HepG2 (cell line): ENCODE results near the gene LZTS2. TPM values are rescaled to one million over a fixed set of nuclear protein-coding genes. Genes with fewer than 3 reads are reported as not detected.

ENCODE experiments used
- AGO2 ChIP-seq: fragments of 200-400 bp; formaldehyde crosslinking; optimal IDR thresholded peaks from 2 replicates; pipeline ENCODE3; 2017; ENCODE audit warnings: mild to moderate bottlenecking, low read depth, low read length, moderate library complexity
- GABPB1 ChIP-seq: IDR thresholded peaks from 2 replicates; pipeline ENCODE4 v1.6.1; 2016; ENCODE audit warnings: mild to moderate bottlenecking, missing genetic modification reagents, moderate library complexity, missing compliant biosample characterization
- TARDBP ChIP-seq: sonication (generic); formaldehyde crosslinking; IDR thresholded peaks from 2 replicates; pipeline ENCODE4 v1.8.0; 2022; ENCODE audit warnings: mild to moderate bottlenecking, missing genetic modification reagents
- TCF12 ChIP-seq, 2 experiments: fragments of 450-650 bp in 1 of 2; sonication (generic) in 1 of 2; formaldehyde crosslinking in 1 of 2; IDR thresholded peaks; 2 replicates each; pipeline versions ENCODE4 v1.6.1 to v1.8.0; 2017 to 2022; ENCODE audit warnings: antibody characterized with exemption in 1 of 2, mild to moderate bottlenecking in 1 of 2, missing genetic modification reagents in 1 of 2, moderate library complexity in 1 of 2
- ZFP62 ChIP-seq: sonication (generic); formaldehyde crosslinking; IDR thresholded peaks from 2 replicates; pipeline ENCODE4 v1.4.0; 2020; ENCODE audit warnings: missing genetic modification reagents
- ZMAT3 ChIP-seq: sonication (generic); formaldehyde crosslinking; conservative IDR thresholded peaks from 2 replicates; pipeline ENCODE4 v1.7.0; 2021; ENCODE audit warnings: missing genetic modification reagents
- polyA plus RNA-seq, 8 experiments: library from polyadenylated mRNA; depleted of rRNA in 3 of 8; stranded (reverse) in 7 of 8; unstranded in 1 of 8; fragments of >200 nt; fragmentation: Illumina TruSeq in 4 of 8; extraction: Trizol in 4 of 8; gene quantifications; 2 replicates each; pipeline versions ENCODE4 v1.2.1 to v1.2.3, GENCODE V29; 2011 to 2016; ENCODE audit warnings: low read depth in 4 of 8, missing spikeins in 1 of 8, mixed read lengths in 1 of 8; ENCODE audit not compliant: insufficient read depth in 1 of 8
- total RNA-seq, 5 experiments: library from RNA; depleted of rRNA; stranded (reverse); fragments of >200 nt; fragmentation: Illumina TruSeq; extraction: Trizol; gene quantifications; 2 replicates each; pipeline ENCODE4 v1.2.3, GENCODE V29; 2016; ENCODE audit warnings: low read depth in 1 of 5
- TF ChIP-seq, protein P1 (sequence below), 2 experiments: sonication (generic) in 1 of 2; formaldehyde crosslinking in 1 of 2; IDR thresholded peaks; 2 replicates each; pipeline versions ENCODE4 v1.4.0 to v1.6.1; 2016 to 2020; ENCODE audit warnings: borderline replicate concordance in 1 of 2, low read depth in 1 of 2, mild to moderate bottlenecking in 1 of 2, missing genetic modification reagents in 1 of 2
- TF ChIP-seq, protein P2 (sequence below): sonication (generic); formaldehyde crosslinking; IDR thresholded peaks from 2 replicates; pipeline ENCODE4 v1.4.0; 2020; ENCODE audit warnings: missing genetic modification reagents
- TF ChIP-seq, protein P3 (sequence below): sonication (generic); formaldehyde crosslinking; IDR thresholded peaks from 2 replicates; pipeline ENCODE4 v1.4.0; 2020; ENCODE audit warnings: mild to moderate bottlenecking, missing genetic modification reagents
- TF ChIP-seq, protein P4 (sequence below): sonication (generic); formaldehyde crosslinking; IDR thresholded peaks from 2 replicates; pipeline ENCODE4 v1.9.0; 2022; ENCODE audit warnings: low read depth, missing genetic modification reagents

LZTS2 gene
- total and polyA plus RNA-seq, 2 of the 13 experiments (the other 11 are each of a cell fraction or from before 2014, with no cell fraction given) = 43.6 to 65.6 TPM

DNA sequence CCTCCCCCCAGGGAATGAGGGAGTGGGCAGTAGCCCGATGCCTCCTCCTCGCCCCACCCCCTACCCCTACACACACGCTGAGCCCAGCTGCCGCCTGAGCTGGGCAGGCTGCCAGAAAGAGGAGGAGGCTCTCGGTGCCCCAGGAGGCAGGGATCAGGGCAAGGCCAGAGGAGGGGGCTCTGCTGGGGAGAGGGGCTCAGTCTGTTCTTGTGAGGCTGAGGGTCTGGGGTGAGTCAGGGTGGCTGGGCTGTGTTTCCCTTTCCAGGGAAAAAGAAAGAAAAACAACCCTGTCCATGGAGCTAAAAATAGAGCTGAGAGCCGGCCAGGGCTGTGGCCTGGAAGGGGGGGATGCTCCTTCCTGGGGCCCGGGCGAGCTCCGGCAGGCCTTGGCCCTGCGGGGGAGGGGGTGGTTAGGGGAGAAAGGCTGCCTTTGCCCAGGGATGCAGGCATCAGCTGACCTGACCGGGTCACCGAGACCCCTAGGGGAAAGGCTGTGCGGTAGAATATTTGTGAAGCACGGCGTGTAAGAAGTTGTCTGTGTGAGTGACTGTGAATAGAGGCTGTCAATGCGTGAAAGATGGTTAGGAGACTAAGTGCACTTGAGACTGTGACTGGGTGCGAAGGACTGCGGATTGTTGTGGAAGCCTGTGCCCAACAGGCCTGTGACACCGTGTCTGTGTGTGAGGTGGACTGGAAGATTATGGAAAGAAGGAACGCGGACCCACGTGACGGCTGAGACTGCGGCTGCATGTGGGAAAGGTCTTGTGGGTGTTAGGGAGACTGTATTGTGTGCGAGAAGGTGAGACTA is 1.2 kb upstream of the LZTS2 start (continued):
- TF ChIP-seq, protein P1, sequence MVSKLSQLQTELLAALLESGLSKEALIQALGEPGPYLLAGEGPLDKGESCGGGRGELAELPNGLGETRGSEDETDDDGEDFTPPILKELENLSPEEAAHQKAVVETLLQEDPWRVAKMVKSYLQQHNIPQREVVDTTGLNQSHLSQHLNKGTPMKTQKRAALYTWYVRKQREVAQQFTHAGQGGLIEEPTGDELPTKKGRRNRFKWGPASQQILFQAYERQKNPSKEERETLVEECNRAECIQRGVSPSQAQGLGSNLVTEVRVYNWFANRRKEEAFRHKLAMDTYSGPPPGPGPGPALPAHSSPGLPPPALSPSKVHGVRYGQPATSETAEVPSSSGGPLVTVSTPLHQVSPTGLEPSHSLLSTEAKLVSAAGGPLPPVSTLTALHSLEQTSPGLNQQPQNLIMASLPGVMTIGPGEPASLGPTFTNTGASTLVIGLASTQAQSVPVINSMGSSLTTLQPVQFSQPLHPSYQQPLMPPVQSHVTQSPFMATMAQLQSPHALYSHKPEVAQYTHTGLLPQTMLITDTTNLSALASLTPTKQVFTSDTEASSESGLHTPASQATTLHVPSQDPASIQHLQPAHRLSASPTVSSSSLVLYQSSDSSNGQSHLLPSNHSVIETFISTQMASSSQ (IDR thresholded peaks at IDR 0.05; ENCODE audit: low read depth) = 0 out of 2 replicates have a peak, but pooled peaks have one; percentile 41
- TF ChIP-seq, protein P1 (CRISPR knock-in tag; IDR thresholded peaks at IDR 0.05; ENCODE audit: borderline replicate concordance) = no peak
- TF ChIP-seq GABPB1 (CRISPR knock-in tag) = no peak
- TF ChIP-seq ZMAT3 = no peak; the same call in 1 of the 2 replicates
- no peak; the same call in 1 of the 2 replicates for TF ChIP-seq TARDBP (CRISPR knock-in tag)
- TF ChIP-seq, protein P2, sequence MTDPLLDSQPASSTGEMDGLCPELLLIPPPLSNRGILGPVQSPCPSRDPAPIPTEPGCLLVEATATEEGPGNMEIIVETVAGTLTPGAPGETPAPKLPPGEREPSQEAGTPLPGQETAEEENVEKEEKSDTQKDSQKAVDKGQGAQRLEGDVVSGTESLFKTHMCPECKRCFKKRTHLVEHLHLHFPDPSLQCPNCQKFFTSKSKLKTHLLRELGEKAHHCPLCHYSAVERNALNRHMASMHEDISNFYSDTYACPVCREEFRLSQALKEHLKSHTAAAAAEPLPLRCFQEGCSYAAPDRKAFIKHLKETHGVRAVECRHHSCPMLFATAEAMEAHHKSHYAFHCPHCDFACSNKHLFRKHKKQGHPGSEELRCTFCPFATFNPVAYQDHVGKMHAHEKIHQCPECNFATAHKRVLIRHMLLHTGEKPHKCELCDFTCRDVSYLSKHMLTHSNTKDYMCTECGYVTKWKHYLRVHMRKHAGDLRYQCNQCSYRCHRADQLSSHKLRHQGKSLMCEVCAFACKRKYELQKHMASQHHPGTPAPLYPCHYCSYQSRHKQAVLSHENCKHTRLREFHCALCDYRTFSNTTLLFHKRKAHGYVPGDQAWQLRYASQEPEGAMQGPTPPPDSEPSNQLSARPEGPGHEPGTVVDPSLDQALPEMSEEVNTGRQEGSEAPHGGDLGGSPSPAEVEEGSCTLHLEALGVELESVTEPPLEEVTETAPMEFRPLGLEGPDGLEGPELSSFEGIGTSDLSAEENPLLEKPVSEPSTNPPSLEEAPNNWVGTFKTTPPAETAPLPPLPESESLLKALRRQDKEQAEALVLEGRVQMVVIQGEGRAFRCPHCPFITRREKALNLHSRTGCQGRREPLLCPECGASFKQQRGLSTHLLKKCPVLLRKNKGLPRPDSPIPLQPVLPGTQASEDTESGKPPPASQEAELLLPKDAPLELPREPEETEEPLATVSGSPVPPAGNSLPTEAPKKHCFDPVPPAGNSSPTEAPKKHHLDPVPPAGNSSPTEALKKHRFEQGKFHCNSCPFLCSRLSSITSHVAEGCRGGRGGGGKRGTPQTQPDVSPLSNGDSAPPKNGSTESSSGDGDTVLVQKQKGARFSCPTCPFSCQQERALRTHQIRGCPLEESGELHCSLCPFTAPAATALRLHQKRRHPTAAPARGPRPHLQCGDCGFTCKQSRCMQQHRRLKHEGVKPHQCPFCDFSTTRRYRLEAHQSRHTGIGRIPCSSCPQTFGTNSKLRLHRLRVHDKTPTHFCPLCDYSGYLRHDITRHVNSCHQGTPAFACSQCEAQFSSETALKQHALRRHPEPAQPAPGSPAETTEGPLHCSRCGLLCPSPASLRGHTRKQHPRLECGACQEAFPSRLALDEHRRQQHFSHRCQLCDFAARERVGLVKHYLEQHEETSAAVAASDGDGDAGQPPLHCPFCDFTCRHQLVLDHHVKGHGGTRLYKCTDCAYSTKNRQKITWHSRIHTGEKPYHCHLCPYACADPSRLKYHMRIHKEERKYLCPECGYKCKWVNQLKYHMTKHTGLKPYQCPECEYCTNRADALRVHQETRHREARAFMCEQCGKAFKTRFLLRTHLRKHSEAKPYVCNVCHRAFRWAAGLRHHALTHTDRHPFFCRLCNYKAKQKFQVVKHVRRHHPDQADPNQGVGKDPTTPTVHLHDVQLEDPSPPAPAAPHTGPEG (CRISPR knock-in tag) = no peak; the same call in 1 of the 2 replicates
- no peak for TF ChIP-seq AGO2
- no peak for TF ChIP-seq TCF12 (IDR thresholded peaks at IDR 0.05)
- no peak for TF ChIP-seq TCF12 (CRISPR knock-in tag; IDR thresholded peaks at IDR 0.05)
- TF ChIP-seq, protein P3, sequence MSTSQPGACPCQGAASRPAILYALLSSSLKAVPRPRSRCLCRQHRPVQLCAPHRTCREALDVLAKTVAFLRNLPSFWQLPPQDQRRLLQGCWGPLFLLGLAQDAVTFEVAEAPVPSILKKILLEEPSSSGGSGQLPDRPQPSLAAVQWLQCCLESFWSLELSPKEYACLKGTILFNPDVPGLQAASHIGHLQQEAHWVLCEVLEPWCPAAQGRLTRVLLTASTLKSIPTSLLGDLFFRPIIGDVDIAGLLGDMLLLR (CRISPR knock-in tag) = no peak
- TF ChIP-seq ZFP62 = no peak
- TF ChIP-seq, protein P4, sequence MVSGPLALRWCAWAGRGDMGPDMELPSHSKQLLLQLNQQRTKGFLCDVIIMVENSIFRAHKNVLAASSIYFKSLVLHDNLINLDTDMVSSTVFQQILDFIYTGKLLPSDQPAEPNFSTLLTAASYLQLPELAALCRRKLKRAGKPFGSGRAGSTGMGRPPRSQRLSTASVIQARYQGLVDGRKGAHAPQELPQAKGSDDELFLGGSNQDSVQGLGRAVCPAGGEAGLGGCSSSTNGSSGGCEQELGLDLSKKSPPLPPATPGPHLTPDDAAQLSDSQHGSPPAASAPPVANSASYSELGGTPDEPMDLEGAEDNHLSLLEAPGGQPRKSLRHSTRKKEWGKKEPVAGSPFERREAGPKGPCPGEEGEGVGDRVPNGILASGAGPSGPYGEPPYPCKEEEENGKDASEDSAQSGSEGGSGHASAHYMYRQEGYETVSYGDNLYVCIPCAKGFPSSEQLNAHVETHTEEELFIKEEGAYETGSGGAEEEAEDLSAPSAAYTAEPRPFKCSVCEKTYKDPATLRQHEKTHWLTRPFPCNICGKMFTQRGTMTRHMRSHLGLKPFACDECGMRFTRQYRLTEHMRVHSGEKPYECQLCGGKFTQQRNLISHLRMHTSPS = peak; percentile 71
